Transverse colon (tissue), 4 donors: ENCODE data around the gene OCSTAMP. TPM values are rescaled to one million over a fixed set of nuclear protein-coding genes. Genes with fewer than 3 reads are reported as not detected.

Experiments
- DNase-seq: peaks from one replicate; pipeline ENCODE4 v3.0.0-alpha.2; 2019
- H3K27ac ChIP-seq, 4 donors: fragments of 200-600 bp; sonication (generic); 2 replicates each; pipeline ENCODE4 v1.5.1; 2016 to 2018; ENCODE audit warnings: inconsistent platforms in 4 of 4
- H3K27me3 ChIP-seq: fragments of 200-600 bp; sonication (generic); 2 replicates; pipeline ENCODE4 v1.5.1; 2017; ENCODE audit warnings: inconsistent platforms
- H3K36me3 ChIP-seq, 4 donors: fragments of 200-600 bp; sonication (generic); 2 replicates each; pipeline ENCODE4 v1.5.1; 2017 to 2019; ENCODE audit warnings: inconsistent platforms in 4 of 4
- H3K4me1 ChIP-seq, 4 donors: fragments of 200-600 bp; sonication (generic); 2 replicates each; pipeline ENCODE4 v1.5.1; 2017 to 2020; ENCODE audit warnings: inconsistent platforms in 4 of 4
- H3K4me3 ChIP-seq, 4 donors: fragments of 200-600 bp; sonication (generic); 1 replicate in 1 of 4; 2 replicates in 3 of 4; pipeline versions ENCODE4 v1.5.1 to v1.6.1; 2017 to 2019; ENCODE audit warnings: inconsistent platforms in 4 of 4
- H3K9me3 ChIP-seq, 2 donors: fragments of 200-600 bp; sonication (generic); 2 replicates each; pipeline ENCODE4 v1.5.1; 2017 to 2019; ENCODE audit warnings: inconsistent platforms in 2 of 2
- EP300 ChIP-seq: sonication (generic); formaldehyde crosslinking; IDR thresholded peaks from one replicate; pipeline ENCODE4 v1.6.1; 2017; ENCODE audit warnings: antibody characterized with exemption, low read depth
- POLR2A ChIP-seq: fragments of 450-650 bp; IDR thresholded peaks from one replicate; pipeline ENCODE4 v1.6.1; 2016; ENCODE audit warnings: antibody characterized with exemption, mild to moderate bottlenecking, moderate library complexity
- POLR2AphosphoS5 ChIP-seq, 3 donors: sonication (generic); formaldehyde crosslinking; IDR thresholded peaks; one replicate each; pipeline ENCODE4 v1.6.1; 2016; ENCODE audit warnings: antibody characterized with exemption in 3 of 3
- WGBS, 2 donors: methylation state at CpG; one replicate each; pipeline ENCODE4 v1.1.5; 2018; ENCODE audit warnings: low coverage in 1 of 2; 5-methylcytosine and 5-hydroxymethylcytosine counted together
- in situ Hi-C, 4 donors: fragments of 200-750 bp; cut with MboI; loops; one replicate each; pipeline versions ENCODE4 v1.15.0 to v1.15.1; 2017; ENCODE audit warnings: low sequenced_read_pairs in 3 of 4, low pct_ligation_motif_present in 1 of 4, low pct_unique_long_range_greater_than_20kb in 1 of 4
- intact Hi-C: fragments of 100-400 bp; cut with DNase I; formaldehyde crosslinking; loops from one replicate; pipeline ENCODE4 v1.15.1; 2023; ENCODE audit warnings: low total_unique reads
- total RNA-seq, 4 donors: library from RNA; depleted of rRNA; stranded (reverse); fragments of >200 nt; gene quantifications; one replicate each; pipeline ENCODE4 v1.1.0, GENCODE V29; 2016
- TF ChIP-seq, protein P1 (sequence below), 5 experiments: fragments of 200-600 bp in 3 of 5; fragments of 450-650 bp in 2 of 5; sonication (generic) in 3 of 5; IDR thresholded peaks; 1 replicate in 2 of 5; 2 replicates in 3 of 5; pipeline ENCODE4 v1.5.1; 2016 to 2017; ENCODE audit warnings: antibody characterized with exemption in 5 of 5, inconsistent platforms in 3 of 5, mild to moderate bottlenecking in 2 of 5, moderate library complexity in 1 of 5

Gene OCSTAMP
- total RNA-seq, 4 donors from 2014 or later = not detected

DNA sequence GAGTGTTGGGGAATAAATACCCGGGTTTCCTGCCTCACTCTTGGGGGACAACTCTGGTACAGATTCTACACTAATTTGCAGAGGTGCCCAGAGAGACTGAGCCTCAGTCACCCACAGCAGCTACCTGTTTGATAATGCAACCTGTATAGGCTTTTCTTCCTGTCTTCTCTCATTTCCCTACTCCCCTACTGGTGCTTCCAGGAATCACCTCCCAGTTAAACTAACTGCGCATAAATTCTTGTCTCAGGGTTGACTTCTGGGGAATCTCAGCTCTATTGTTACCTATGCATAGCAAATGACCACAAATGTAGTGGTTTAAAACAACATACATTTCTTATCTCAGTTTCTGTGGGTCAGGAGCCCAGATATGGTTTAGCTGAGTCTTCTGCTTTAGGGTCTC is 11.3 kb downstream of the OCSTAMP start:
- Histone ChIP-seq H3K4me3 (no peak overlapping the region), H3K36me3 (no peaks in the 10 kb centered on the region), H3K9me3 (no peaks in the 10 kb centered on the region), H3K27me3 (peaks cover 13% of the 10 kb centered on the region), H3K4me1 (peaks cover 0 to 3% (median 0%) of the 10 kb centered on the region in 4 donors), H3K27ac (no peak overlapping the region)
- intact Hi-C loops (no loop called here), in situ Hi-C loops (no loop called here)
- WGBS, 2 donors = 86 to 100% methylated on average over 1 to 2 of the region's 2 CpGs
- DNase-seq = no peak
- TF ChIP-seq POLR2AphosphoS5 (IDR thresholded peaks at IDR 0.05) (no peak), POLR2A (no peak), EP300 (no peak)
- TF ChIP-seq, protein P1, sequence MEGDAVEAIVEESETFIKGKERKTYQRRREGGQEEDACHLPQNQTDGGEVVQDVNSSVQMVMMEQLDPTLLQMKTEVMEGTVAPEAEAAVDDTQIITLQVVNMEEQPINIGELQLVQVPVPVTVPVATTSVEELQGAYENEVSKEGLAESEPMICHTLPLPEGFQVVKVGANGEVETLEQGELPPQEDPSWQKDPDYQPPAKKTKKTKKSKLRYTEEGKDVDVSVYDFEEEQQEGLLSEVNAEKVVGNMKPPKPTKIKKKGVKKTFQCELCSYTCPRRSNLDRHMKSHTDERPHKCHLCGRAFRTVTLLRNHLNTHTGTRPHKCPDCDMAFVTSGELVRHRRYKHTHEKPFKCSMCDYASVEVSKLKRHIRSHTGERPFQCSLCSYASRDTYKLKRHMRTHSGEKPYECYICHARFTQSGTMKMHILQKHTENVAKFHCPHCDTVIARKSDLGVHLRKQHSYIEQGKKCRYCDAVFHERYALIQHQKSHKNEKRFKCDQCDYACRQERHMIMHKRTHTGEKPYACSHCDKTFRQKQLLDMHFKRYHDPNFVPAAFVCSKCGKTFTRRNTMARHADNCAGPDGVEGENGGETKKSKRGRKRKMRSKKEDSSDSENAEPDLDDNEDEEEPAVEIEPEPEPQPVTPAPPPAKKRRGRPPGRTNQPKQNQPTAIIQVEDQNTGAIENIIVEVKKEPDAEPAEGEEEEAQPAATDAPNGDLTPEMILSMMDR (IDR thresholded peaks at IDR 0.05) = no peak

DNA sequence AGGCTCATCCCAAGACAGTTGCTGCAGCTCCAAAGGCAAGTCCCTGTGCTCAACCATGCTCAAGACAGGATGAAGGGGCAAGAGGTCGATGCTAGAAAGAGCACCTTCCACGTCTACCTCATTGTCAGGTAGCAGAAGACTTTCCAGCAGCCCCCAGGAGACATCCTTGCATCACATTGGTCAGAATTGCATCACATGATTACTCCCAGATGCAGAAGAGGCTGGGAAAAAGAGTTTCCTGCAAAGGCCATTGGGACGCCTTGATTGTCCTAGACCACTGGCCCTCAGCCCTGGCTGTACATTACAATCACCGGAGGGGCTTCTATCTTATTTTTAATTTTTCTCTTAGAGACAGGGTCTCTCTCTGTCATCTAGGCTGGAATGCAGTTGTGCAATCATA is 19.8 kb downstream of the OCSTAMP start:
- Histone ChIP-seq H3K9me3 (no peaks in the 10 kb centered on the region), H3K27ac (no peak overlapping the region), H3K4me3 (no peak overlapping the region), H3K4me1 (no peaks in the 10 kb centered on the region), H3K27me3 (peaks cover 18% of the 10 kb centered on the region), H3K36me3 (no peaks in the 10 kb centered on the region)
- in situ Hi-C loops = no loop called here
- 62% methylated on average over 4 of the region's 4 CpGs; no CpG with 5 or more reads in 1 of the 2 donors for WGBS, 2 donors
- intact Hi-C loops = no loop called here
- DNase-seq = no peak
- no peak for TF ChIP-seq POLR2AphosphoS5 (IDR thresholded peaks at IDR 0.05)
- TF ChIP-seq POLR2A = no peak
- TF ChIP-seq, protein P1 (IDR thresholded peaks at IDR 0.05) = no peak
- TF ChIP-seq EP300 = no peak

DNA sequence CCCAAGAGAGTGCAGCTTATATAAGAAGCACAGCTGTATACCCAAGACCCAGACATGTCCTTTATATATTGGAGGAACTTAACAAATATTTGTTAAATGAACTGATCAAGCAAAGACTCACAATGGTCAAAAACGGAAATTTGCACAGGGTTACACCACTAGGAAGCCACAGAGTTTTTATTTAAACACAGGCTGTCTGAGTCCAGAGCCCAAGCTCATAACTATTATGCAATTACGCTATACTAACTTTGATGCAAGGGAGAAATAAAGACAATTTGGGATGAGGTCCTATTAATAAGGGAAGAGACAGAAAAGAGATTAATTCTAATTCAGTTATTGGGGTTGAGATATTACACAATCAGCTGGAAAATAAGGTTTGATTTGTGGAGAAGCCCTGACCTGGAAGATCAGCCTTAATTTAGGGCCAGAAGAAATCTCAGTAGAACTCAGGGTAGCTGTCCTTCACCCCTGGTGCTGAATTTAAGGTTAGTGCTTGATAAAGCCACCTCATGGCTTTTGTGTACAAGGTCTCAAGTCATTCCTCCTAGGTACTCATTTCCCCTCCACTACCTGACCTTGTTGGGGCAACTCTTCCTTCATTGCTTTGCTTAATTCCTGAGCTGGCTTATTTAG is 26.6 kb downstream of the OCSTAMP start:
- Histone ChIP-seq H3K27ac (no peak overlapping the region), H3K4me1 (no peaks in the 10 kb centered on the region), H3K9me3 (no peaks in the 10 kb centered on the region), H3K27me3 (peaks cover 20% of the 10 kb centered on the region), H3K36me3 (no peaks in the 10 kb centered on the region), H3K4me3 (no peak overlapping the region)
- DNase-seq = no peak
- 49 to 50% methylated on average over 2 of the region's 2 CpGs for WGBS, 2 donors
- intact Hi-C loops = no loop called here
- TF ChIP-seq POLR2A = no peak
- no peak for TF ChIP-seq EP300
- TF ChIP-seq POLR2AphosphoS5 (IDR thresholded peaks at IDR 0.05) = no peak
- in situ Hi-C loops = loop anchor here in 3 of 4 donors (10.0 to 25.0 kb wide), 3 partner anchors 151 to 163 kb away; partner anchors contain the start of gene TP53RK (in 2 of the 3)

DNA sequence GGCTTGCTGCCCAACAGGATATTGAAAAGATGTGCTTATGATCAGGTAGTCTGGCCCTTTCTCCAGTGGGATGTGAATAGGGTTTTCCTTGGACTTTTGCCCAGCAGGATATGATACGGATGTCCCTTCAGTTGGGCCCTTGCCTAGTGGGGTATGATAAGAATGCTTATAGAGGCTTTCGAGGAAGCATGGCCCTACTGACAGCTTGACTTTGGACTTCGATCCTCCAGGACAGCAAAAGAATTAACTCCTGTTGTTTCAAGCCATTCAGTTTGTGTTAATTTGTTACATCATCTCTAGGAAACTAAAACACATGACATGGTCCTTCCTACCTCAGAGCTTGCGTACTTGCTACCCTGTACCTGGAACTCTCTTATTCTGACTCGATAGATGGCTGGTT is 27.3 kb downstream of the OCSTAMP start:
- 48 to 49% methylated on average over 5 of the region's 5 CpGs for WGBS, 2 donors
- TF ChIP-seq POLR2A (no peak), POLR2AphosphoS5 (IDR thresholded peaks at IDR 0.05) (no peak), EP300 (no peak)
- TF ChIP-seq, protein P1 (IDR thresholded peaks at IDR 0.05) = no peak
- DNase-seq = no peak
- Histone ChIP-seq H3K27ac (no peak overlapping the region), H3K4me1 (no peaks in the 10 kb centered on the region), H3K27me3 (peaks cover 20% of the 10 kb centered on the region), H3K9me3 (no peaks in the 10 kb centered on the region), H3K4me3 (no peak overlapping the region), H3K36me3 (no peaks in the 10 kb centered on the region)
- intact Hi-C loops = no loop called here
- in situ Hi-C loops = loop anchor here in 3 of 4 donors (10.0 to 25.0 kb wide), 3 partner anchors 152 to 164 kb away; partner anchors contain the start of gene TP53RK (in 2 of the 3)
